Mucosa of stomach (tissue), 1 donor: Measurements from ENCODE around the gene ZNF780A.
"Not testable (repeated sequence)": the region's sequence is repeated elsewhere in the genome, so short reads cannot be mapped to it uniquely, and the experiment has no call there.

ENCODE experiments used
- H3K27me3 ChIP-seq: one replicate; pipeline ENCODE4 v1.7.0; 2013; ENCODE audit warnings: mild to moderate bottlenecking, low read length; ENCODE audit not compliant: control insufficient read depth, insufficient read depth
- H3K36me3 ChIP-seq: one replicate; pipeline ENCODE4 v1.7.0; 2013; ENCODE audit warnings: low read length; ENCODE audit not compliant: control insufficient read depth, insufficient read depth
- H3K4me1 ChIP-seq: one replicate; pipeline ENCODE4 v1.7.0; 2013; ENCODE audit warnings: mild to moderate bottlenecking, low read length; ENCODE audit not compliant: control insufficient read depth, insufficient read depth
- H3K4me3 ChIP-seq: one replicate; pipeline ENCODE4 v1.7.0; 2013; ENCODE audit warnings: low read length
- H3K9ac ChIP-seq: one replicate; pipeline ENCODE4 v1.7.0; 2013; ENCODE audit warnings: mild to moderate bottlenecking, low read length, moderate library complexity
- H3K9me3 ChIP-seq: one replicate; pipeline ENCODE4 v1.7.0; 2013; ENCODE audit warnings: mild to moderate bottlenecking, low read length, moderate library complexity; ENCODE audit not compliant: control insufficient read depth
- donor health status: Pancreatic carcinoma.

The ZNF780A gene

GRCh38 chr19:40078377-40078776 lies 12.4 kb downstream of the ZNF780A start:
- Histone ChIP-seq H3K27me3 (no peaks in the 10 kb centered on the region), H3K9me3 (no peaks in the 10 kb centered on the region), H3K36me3 (peaks cover 15% of the 10 kb centered on the region)

GRCh38 chr19:40070058-40070457 lies 20.7 kb downstream of the ZNF780A start:
- Histone ChIP-seq H3K4me1 (no peaks in the 10 kb centered on the region), H3K9ac (no peak overlapping the region), H3K36me3 (peaks cover 4% of the 10 kb centered on the region), H3K4me3 (no peak overlapping the region), H3K27me3 (no peaks in the 10 kb centered on the region), H3K9me3 (no peaks in the 10 kb centered on the region)

More at GRCh38 chr19:40078377-40078776, 12.4 kb downstream of the ZNF780A start:
- Histone ChIP-seq H3K4me3 (no peak overlapping the region), H3K4me1 (no peaks in the 10 kb centered on the region), H3K9ac (no peak overlapping the region)

- Histone ChIP-seq H3K4me1 (peaks cover 9% of the 10 kb centered on the region), H3K36me3 (no peaks in the 10 kb centered on the region), H3K9me3 (no peaks in the 10 kb centered on the region)
Observed at GRCh38 chr19:40059624-40060023, 31.1 kb downstream of the ZNF780A start.

GRCh38 chr19:40057166-40057565 lies 33.6 kb downstream of the ZNF780A start:
- H3K4me3 ChIP-seq: no peak overlapping the region
- H3K9me3 ChIP-seq: no peaks in the 10 kb centered on the region
- no peaks in the 10 kb centered on the region for H3K36me3 ChIP-seq
- peaks cover 11% of the 10 kb centered on the region for H3K4me1 ChIP-seq
- H3K9ac ChIP-seq: no peak overlapping the region
- H3K27me3 ChIP-seq: no peaks in the 10 kb centered on the region

More at GRCh38 chr19:40059624-40060023, 31.1 kb downstream of the ZNF780A start:
- Histone ChIP-seq H3K4me3 (no peak overlapping the region), H3K9ac (no peak overlapping the region), H3K27me3 (no peaks in the 10 kb centered on the region)

GRCh38 chr19:40056505-40056904 lies 34.2 kb downstream of the ZNF780A start:
- Histone ChIP-seq H3K9ac (peak overlapping the region; percentile 82), H3K36me3 (no peaks in the 10 kb centered on the region), H3K4me3 (peak overlapping the region; percentile 97), H3K27me3 (no peaks in the 10 kb centered on the region), H3K9me3 (no peaks in the 10 kb centered on the region), H3K4me1 (peaks cover 11% of the 10 kb centered on the region)

GRCh38 chr19:40055832-40056504 lies 34.8 kb downstream of the ZNF780A start, which contains the start of gene ZNF780B:
Gene ZNF780B (minus strand): TSS chr19:40056231. CDS start chr19:40050332, 5,899 bp downstream.
- H3K36me3 ChIP-seq: no peaks in the 10 kb centered on the region
- H3K9ac ChIP-seq: peak within 1 kb of the TSS; percentile 82
- H3K27me3 ChIP-seq: no peaks in the 10 kb centered on the region
- no peaks in the 10 kb centered on the region for H3K9me3 ChIP-seq
- H3K4me3 ChIP-seq: peak within 1 kb of the TSS; percentile 97
- H3K4me1 ChIP-seq: peaks cover 11% of the 10 kb centered on the region

- Histone ChIP-seq H3K27me3 (no peaks in the 10 kb centered on the region), H3K9me3 (no peaks in the 10 kb centered on the region), H3K4me1 (peaks cover 11% of the 10 kb centered on the region), H3K4me3 (no peak overlapping the region), H3K9ac (peak overlapping the region; percentile 82), H3K36me3 (no peaks in the 10 kb centered on the region)
Observed at GRCh38 chr19:40055049-40055448, 35.7 kb downstream of the ZNF780A start.

- Histone ChIP-seq H3K9me3 (no peaks in the 10 kb centered on the region), H3K4me1 (peaks cover 11% of the 10 kb centered on the region), H3K36me3 (no peaks in the 10 kb centered on the region), H3K9ac (no peak overlapping the region), H3K27me3 (no peaks in the 10 kb centered on the region), H3K4me3 (no peak overlapping the region)
Observed at GRCh38 chr19:40054632-40055031, 36.1 kb downstream of the ZNF780A start.

GRCh38 chr19:40053491-40053890 lies 37.3 kb downstream of the ZNF780A start:
- Histone ChIP-seq H3K9me3 (no peaks in the 10 kb centered on the region), H3K4me3 (no peak overlapping the region), H3K4me1 (peaks cover 11% of the 10 kb centered on the region), H3K36me3 (no peaks in the 10 kb centered on the region), H3K9ac (no peak overlapping the region), H3K27me3 (no peaks in the 10 kb centered on the region)

GRCh38 chr19:40041718-40042117 lies 49.0 kb downstream of the ZNF780A start:
- H3K4me1 ChIP-seq, H3K27me3 ChIP-seq, H3K36me3 ChIP-seq, H3K4me3 ChIP-seq, H3K9ac ChIP-seq, H3K9me3 ChIP-seq: not testable (repeated sequence)

- not testable (repeated sequence) for H3K4me3 ChIP-seq, H3K9ac ChIP-seq, H3K9me3 ChIP-seq, H3K27me3 ChIP-seq, H3K36me3 ChIP-seq, H3K4me1 ChIP-seq
Observed at GRCh38 chr19:40038047-40038446, 52.7 kb downstream of the ZNF780A start.

GRCh38 chr19:40035996-40036395 lies 54.7 kb downstream of the ZNF780A start:
- H3K4me3 ChIP-seq: no peak overlapping the region
- no peaks in the 10 kb centered on the region for H3K36me3 ChIP-seq
- H3K9me3 ChIP-seq: no peaks in the 10 kb centered on the region
- no peaks in the 10 kb centered on the region for H3K4me1 ChIP-seq
- no peak overlapping the region for H3K9ac ChIP-seq
- H3K27me3 ChIP-seq: no peaks in the 10 kb centered on the region
